ENCODE results near the gene MCM7.

MCM7 gene

DNA sequence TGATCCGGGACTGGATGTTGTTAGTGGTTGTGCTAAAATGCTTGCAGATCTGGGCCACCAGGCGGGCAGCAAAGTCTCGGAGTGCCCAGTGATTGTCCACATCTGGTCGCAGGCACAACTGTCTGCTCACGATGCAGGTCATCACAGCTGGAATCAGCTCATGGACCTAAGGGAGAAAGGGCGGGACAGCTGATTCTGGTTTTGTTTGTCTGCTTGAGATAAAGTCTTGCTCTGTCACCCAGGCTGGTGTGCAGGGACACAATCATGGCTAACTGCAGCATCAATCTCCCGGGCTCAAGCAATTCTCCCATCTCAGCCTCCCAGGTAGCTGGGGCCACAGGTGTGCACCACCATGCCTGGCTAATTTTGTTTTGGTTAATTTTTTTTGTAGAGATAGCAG is 10.0 kb upstream of the MCM7 start:
- H3K27me3 ChIP-seq, result no peaks in the 10 kb centered on the region
- no peaks in the 10 kb centered on the region for H3K9me3 ChIP-seq
- TF ChIP-seq, protein P1, sequence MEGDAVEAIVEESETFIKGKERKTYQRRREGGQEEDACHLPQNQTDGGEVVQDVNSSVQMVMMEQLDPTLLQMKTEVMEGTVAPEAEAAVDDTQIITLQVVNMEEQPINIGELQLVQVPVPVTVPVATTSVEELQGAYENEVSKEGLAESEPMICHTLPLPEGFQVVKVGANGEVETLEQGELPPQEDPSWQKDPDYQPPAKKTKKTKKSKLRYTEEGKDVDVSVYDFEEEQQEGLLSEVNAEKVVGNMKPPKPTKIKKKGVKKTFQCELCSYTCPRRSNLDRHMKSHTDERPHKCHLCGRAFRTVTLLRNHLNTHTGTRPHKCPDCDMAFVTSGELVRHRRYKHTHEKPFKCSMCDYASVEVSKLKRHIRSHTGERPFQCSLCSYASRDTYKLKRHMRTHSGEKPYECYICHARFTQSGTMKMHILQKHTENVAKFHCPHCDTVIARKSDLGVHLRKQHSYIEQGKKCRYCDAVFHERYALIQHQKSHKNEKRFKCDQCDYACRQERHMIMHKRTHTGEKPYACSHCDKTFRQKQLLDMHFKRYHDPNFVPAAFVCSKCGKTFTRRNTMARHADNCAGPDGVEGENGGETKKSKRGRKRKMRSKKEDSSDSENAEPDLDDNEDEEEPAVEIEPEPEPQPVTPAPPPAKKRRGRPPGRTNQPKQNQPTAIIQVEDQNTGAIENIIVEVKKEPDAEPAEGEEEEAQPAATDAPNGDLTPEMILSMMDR (IDR thresholded peaks at IDR 0.05), result no peak
- H3K4me1 ChIP-seq, result no peaks in the 10 kb centered on the region
- no peak overlapping the region for H3K27ac ChIP-seq
- no peak overlapping the region for H3K4me3 ChIP-seq
- intact Hi-C loops (cut with DNase I; ENCODE audit: low total_unique reads), result no loop called here
- peaks cover 33 to 89% (median 64%) of the 10 kb centered on the region in 3 donors for H3K36me3 ChIP-seq
- DNase-seq, result no peak

DNA sequence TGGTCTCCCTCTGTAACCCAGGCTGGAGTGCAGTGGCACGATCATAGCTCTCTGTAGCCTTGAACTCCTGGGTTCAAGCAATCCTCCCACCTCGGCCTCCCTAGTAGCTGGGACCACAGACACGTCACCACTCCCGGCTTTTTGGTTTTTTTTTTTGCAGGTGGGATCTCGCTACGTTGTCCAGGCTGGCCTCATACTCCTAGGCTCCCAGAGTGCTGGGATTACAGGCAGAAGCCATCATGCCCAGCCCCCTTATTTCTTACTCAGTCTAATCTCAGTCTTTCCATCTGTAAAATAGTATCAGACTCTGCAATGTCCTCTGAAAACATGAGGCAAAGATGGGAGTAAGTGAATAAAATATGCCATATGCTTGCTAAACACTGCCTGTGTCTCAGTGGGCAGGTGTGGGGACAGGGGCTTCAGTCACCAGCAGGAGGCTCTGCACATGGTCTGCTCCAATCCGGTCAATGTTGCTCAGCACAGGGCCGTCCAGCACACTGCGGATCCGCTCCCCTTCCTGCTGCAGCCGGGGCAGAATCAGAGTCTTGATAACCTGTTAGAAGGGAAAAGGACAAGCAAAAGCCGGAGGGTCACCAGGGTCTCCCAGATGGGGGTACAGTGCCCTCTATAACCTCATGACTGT is 8.4 kb upstream of the MCM7 start:
- intact Hi-C loops (cut with DNase I; ENCODE audit: low total_unique reads), result no loop called here
- no peaks in the 10 kb centered on the region for H3K27me3 ChIP-seq
- no peak overlapping the region for H3K4me3 ChIP-seq
- no peaks in the 10 kb centered on the region for H3K4me1 ChIP-seq
- DNase-seq, result no peak
- TF ChIP-seq, protein P1 (IDR thresholded peaks at IDR 0.05), result no peak
- no peak overlapping the region for H3K27ac ChIP-seq
- H3K9me3 ChIP-seq, result no peaks in the 10 kb centered on the region
- H3K36me3 ChIP-seq, result peaks cover 42 to 98% (median 79%) of the 10 kb centered on the region in 3 donors

DNA sequence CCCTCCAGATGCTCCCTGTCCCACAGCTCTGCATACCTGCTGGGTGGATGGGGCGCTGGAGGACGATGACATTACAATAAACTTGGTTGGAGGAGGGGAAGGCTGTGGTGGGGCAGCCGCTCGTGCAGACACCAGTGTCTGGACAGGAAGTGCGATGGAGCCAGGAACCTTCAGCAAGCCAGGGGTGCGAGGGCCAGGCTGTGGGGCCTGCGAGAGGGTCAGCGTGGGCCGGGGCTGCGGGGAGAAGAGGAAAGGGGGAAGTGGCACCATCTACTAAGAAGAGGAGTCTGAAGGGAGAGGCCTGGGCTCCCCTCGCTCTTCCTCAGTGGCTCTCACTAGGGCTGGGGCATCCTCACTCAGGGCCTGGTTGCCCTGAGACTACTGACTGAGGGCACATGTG is 6.7 kb upstream of the MCM7 start:
- intact Hi-C loops (cut with DNase I; ENCODE audit: low total_unique reads), result no loop called here

DNA sequence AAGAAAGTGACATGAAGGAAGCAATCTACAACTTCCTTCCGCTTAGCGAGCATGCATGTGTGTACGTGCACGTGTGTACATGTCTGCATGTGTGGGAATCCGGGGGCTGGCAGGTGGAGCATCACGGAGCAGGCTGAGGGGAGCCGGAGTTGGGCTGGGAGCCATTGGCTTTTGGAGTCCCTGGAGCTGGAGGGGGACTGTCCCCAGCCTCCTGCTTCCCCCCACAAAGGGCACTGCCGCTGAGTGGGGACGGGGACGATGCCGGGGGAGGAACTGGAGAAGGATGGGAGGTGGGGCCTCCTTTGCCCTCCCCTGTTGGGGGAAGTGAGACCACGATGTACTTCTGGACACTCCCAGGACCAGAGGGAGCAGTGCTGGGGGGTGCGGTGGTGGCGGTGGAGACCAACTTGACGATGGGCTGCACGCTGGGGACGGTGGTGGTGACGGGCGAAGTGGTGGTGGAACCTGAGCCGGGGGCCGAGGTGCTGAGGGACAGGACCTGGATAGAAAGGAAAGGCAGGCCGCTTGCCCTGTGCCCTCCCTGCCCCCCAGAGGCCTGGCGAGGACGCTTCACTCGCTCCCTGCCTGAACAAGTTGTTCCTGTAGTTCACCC is 6.0 kb upstream of the MCM7 start:
- intact Hi-C loops (cut with DNase I; ENCODE audit: low total_unique reads), result no loop called here

More for the DNA sequence above, 6.7 kb upstream of the MCM7 start:
- no peaks in the 10 kb centered on the region for H3K27me3 ChIP-seq
- H3K9me3 ChIP-seq, result no peaks in the 10 kb centered on the region
- peaks cover 43 to 99% (median 73%) of the 10 kb centered on the region in 3 donors for H3K36me3 ChIP-seq
- no peak for DNase-seq
- H3K4me1 ChIP-seq, result peaks cover 0 to 1% (median under 1%) of the 10 kb centered on the region in 4 donors
- no peak overlapping the region for H3K27ac ChIP-seq
- H3K4me3 ChIP-seq, result no peak overlapping the region
- TF ChIP-seq, protein P1 (IDR thresholded peaks at IDR 0.05), result no peak

DNA sequence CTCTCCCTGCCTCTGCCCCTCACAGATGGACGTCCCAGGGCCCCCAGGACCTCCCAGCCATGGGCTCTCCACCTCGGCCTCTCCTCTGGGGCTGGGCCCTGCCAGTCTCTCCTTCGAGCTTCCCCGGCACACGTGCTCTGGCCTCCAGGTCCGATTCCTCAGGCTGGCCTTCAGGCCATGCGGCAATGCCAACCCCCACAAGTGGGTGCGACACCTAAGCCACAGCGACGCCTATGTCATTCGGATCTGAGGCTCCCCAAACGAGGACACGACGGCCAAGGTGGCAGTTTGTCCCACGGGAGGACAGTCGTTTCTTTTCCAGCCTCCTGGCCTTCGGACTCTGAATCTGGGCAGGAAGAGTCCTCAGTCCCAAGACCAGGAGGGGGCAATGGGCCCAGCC is 5.4 kb upstream of the MCM7 start:
- no peak overlapping the region for H3K27ac ChIP-seq
- no peaks in the 10 kb centered on the region for H3K27me3 ChIP-seq
- H3K36me3 ChIP-seq, result peaks cover 34 to 90% (median 60%) of the 10 kb centered on the region in 3 donors
- intact Hi-C loops (cut with DNase I; ENCODE audit: low total_unique reads), result no loop called here
- TF ChIP-seq, protein P1 (IDR thresholded peaks at IDR 0.05), result no peak
- no peak for DNase-seq
- peaks cover 0 to 9% (median 7%) of the 10 kb centered on the region in 4 donors for H3K4me1 ChIP-seq
- H3K9me3 ChIP-seq, result no peaks in the 10 kb centered on the region
- no peak overlapping the region for H3K4me3 ChIP-seq

More for the DNA sequence above, 6.0 kb upstream of the MCM7 start:
- Histone ChIP-seq H3K4me3 (no peak overlapping the region), H3K4me1 (peaks cover 0 to 8% (median 6%) of the 10 kb centered on the region in 4 donors), H3K9me3 (no peaks in the 10 kb centered on the region), H3K36me3 (peaks cover 40 to 96% (median 66%) of the 10 kb centered on the region in 3 donors), H3K27me3 (no peaks in the 10 kb centered on the region), H3K27ac (no peak overlapping the region)
- no peak for DNase-seq
- TF ChIP-seq, protein P1 (IDR thresholded peaks at IDR 0.05), result no peak
